ENCODE data around the gene SPATA13. TPM values are rescaled to one million over a fixed set of nuclear protein-coding genes. Genes with fewer than 3 reads are reported as not detected.
A peak's percentile ranks its signal among the peaks of the same experiment; 100 is the strongest.
"Not testable (repeated sequence)": the region's sequence is repeated elsewhere in the genome, so short reads cannot be mapped to it uniquely, and the experiment has no call there.

The SPATA13 gene
- total and polyA plus RNA-seq, 11 donors = 5.4 to 20.1 (median 8.6) TPM

- Histone ChIP-seq H3K4me3 (no peak overlapping the region), H3K27me3 (no peaks in the 10 kb centered on the region), H3K27ac (peak overlapping the region in 2 of 12 donors; percentile 8 to 30), H3K9me3 (no peaks in the 10 kb centered on the region), H3K4me1 (peaks cover 0 to 26% (median 2%) of the 10 kb centered on the region in 12 donors), H3K36me3 (no peaks in the 10 kb centered on the region)
- TF ChIP-seq POLR2A (IDR thresholded peaks at IDR 0.05) (no peak), CTCF (IDR thresholded peaks at IDR 0.05) (no peak)
- no peak for ATAC-seq
- WGBS, 4 donors = 41 to 52% (median 44%) methylated on average over 3 of the region's 3 CpGs
- DNase-seq = no peak
- intact Hi-C loops (cut with DNase I) = loop anchor here in 1 of 10 donors (5.0 kb wide), 1 partner anchor 41 kb away; the partner anchor contains the start of gene SPATA13
These were observed 42.8 kb downstream of the SPATA13 start for GRCh38 chr13:24203273-24203672.

- Histone ChIP-seq H3K4me1 (peaks cover 0 to 28% (median 5%) of the 10 kb centered on the region in 12 donors), H3K27me3 (no peaks in the 10 kb centered on the region), H3K27ac (peak overlapping the region in 2 of 12 donors; percentile 8 to 30), H3K4me3 (no peak overlapping the region), H3K36me3 (no peaks in the 10 kb centered on the region), H3K9me3 (no peaks in the 10 kb centered on the region)
- peak in 1 of 4 donors; percentile 66 for ATAC-seq
- DNase-seq = no peak
- TF ChIP-seq CTCF (IDR thresholded peaks at IDR 0.05) = no peak
- no peak for TF ChIP-seq POLR2A (IDR thresholded peaks at IDR 0.05)
- 34 to 62% (median 52%) methylated on average over 1 of the region's 1 CpG for WGBS, 4 donors
- intact Hi-C loops (cut with DNase I) = loop anchor here in 1 of 10 donors (5.0 kb wide), 1 partner anchor 42 kb away; the partner anchor contains the start of gene SPATA13
These were observed 43.3 kb downstream of the SPATA13 start for GRCh38 chr13:24203811-24204210.

GRCh38 chr13:24205076-24205475 is 44.6 kb downstream of the SPATA13 start:
- H3K4me1 ChIP-seq = peaks cover 0 to 30% (median 6%) of the 10 kb centered on the region in 12 donors
- H3K27me3 ChIP-seq; H3K9me3 ChIP-seq; ATAC-seq; H3K4me3 ChIP-seq; DNase-seq; H3K27ac ChIP-seq; intact Hi-C loops (cut with DNase I); H3K36me3 ChIP-seq: not testable (repeated sequence)
- WGBS, 4 donors = 90 to 100% (median 94%) methylated on average over 1 of the region's 1 CpG

GRCh38 chr13:24207841-24208667 is 47.5 kb downstream of the SPATA13 start:
- peak in 3 of 4 donors; percentile 68 to 78 (median 70) for ATAC-seq
- WGBS, 4 donors = 43 to 57% (median 50%) methylated on average over 7 of the region's 7 CpGs
- H3K27ac ChIP-seq = peak overlapping the region in 2 of 12 donors; percentile 10 to 14

More at GRCh38 chr13:24207841-24208667, 47.5 kb downstream of the SPATA13 start:
- TF ChIP-seq POLR2A (IDR thresholded peaks at IDR 0.05) (no peak), CTCF (IDR thresholded peaks at IDR 0.05) (no peak)
- H3K36me3 ChIP-seq = no peaks in the 10 kb centered on the region
- peak in 1 of 5 donors; percentile 41 for DNase-seq
- no peak overlapping the region for H3K4me3 ChIP-seq
- intact Hi-C loops (cut with DNase I) = no loop called here
- no peaks in the 10 kb centered on the region for H3K27me3 ChIP-seq
- H3K9me3 ChIP-seq = no peaks in the 10 kb centered on the region
- peaks cover 0 to 25% (median 6%) of the 10 kb centered on the region in 12 donors for H3K4me1 ChIP-seq
